Endodermal cell (in vitro differentiated cells): ENCODE data around the gene TMIGD1. TPM values are rescaled to one million over a fixed set of nuclear protein-coding genes. Genes with fewer than 3 reads are reported as not detected.

Experiments
- DNase-seq: peaks from one replicate; pipeline ENCODE4 v3.0.0-alpha.2; 2017
- H3K27ac ChIP-seq: 2 replicates; pipeline ENCODE4 v1.5.1; 2013; ENCODE audit warnings: mild to moderate bottlenecking, low read depth, low read length, moderate library complexity
- H3K27me3 ChIP-seq: 2 replicates; pipeline ENCODE4 v1.6.1; 2013; ENCODE audit warnings: mild to moderate bottlenecking, low read length, moderate library complexity; ENCODE audit not compliant: insufficient read depth, control insufficient read depth, poor library complexity, severe bottlenecking
- H3K36me3 ChIP-seq: 2 replicates; pipeline ENCODE4 v1.7.0; 2013; ENCODE audit warnings: mild to moderate bottlenecking, low read length, moderate library complexity; ENCODE audit not compliant: control insufficient read depth, insufficient read depth
- H3K4me1 ChIP-seq: one replicate; pipeline ENCODE4 v1.7.0; 2013; ENCODE audit warnings: low read length; ENCODE audit not compliant: control insufficient read depth, insufficient read depth
- H3K4me3 ChIP-seq: 2 replicates; pipeline ENCODE4 v1.5.1; 2013; ENCODE audit warnings: mild to moderate bottlenecking, low read length, moderate library complexity
- H3K9ac ChIP-seq: 2 replicates; pipeline ENCODE4 v1.6.1; 2013; ENCODE audit warnings: mild to moderate bottlenecking, low read length, moderate library complexity; ENCODE audit not compliant: poor library complexity, severe bottlenecking; ENCODE audit errors: extremely low read depth
- H3K9me3 ChIP-seq: 2 replicates; pipeline ENCODE4 v1.6.1; 2013; ENCODE audit warnings: mild to moderate bottlenecking, low read length, moderate library complexity; ENCODE audit not compliant: control insufficient read depth
- H3K27ac Mint-ChIP-seq: 2 replicates; pipeline ENCODE4 v1.8.0; 2020; ENCODE audit warnings: mixed read lengths
- H3K27me3 Mint-ChIP-seq: 2 replicates; pipeline ENCODE4 v1.8.0; 2021; ENCODE audit warnings: mild to moderate bottlenecking, mixed read lengths; ENCODE audit not compliant: insufficient read depth
- H3K36me3 Mint-ChIP-seq: 2 replicates; pipeline ENCODE4 v1.8.0; 2020; ENCODE audit warnings: low read depth, mixed read lengths
- H3K4me1 Mint-ChIP-seq: 2 replicates; pipeline ENCODE4 v1.8.0; 2020; ENCODE audit warnings: mixed read lengths
- H3K4me3 Mint-ChIP-seq: 2 replicates; pipeline ENCODE4 v1.8.0; 2020; ENCODE audit warnings: mild to moderate bottlenecking, moderate library complexity, mixed read lengths
- H3K9me3 Mint-ChIP-seq: 2 replicates; pipeline ENCODE4 v1.8.0; 2020; ENCODE audit warnings: mild to moderate bottlenecking, mixed read lengths
- WGBS, 2 experiments: methylation state at CpG; one replicate each; pipeline versions ENCODE4 v1.1.5 to v1.1.7; 2013; ENCODE audit warnings: missing lambda C conversion rate in 2 of 2, mixed read lengths in 1 of 2; ENCODE audit not compliant: insufficient coverage in 1 of 2, insufficient read length in 1 of 2; 5-methylcytosine and 5-hydroxymethylcytosine counted together
- total RNA-seq, 2 donors: library from RNA; stranded (reverse); fragmentation: NEBNext Ultra II Directional in 1 of 2; extraction: Animal tissue kit (Norgen Biotek cat#: 25700) in 1 of 2; gene quantifications; 2 replicates in 1 of 2; 3 replicates in 1 of 2; pipeline ENCODE4 v1.2.1, GENCODE V29; 2021
- TF ChIP-seq, protein P1 (sequence below): fragments of 200-600 bp; sonication (generic); conservative IDR thresholded peaks from 2 replicates; pipeline ENCODE4 v1.5.0; 2021; ENCODE audit warnings: antibody characterized with exemption, mild to moderate bottlenecking

Gene TMIGD1
- total RNA-seq, 2 donors from 2014 or later: not detected

- H3K9me3 ChIP-seq: no peaks in the 10 kb centered on the region
- H3K27ac ChIP-seq: peak within 1 kb of the TSS; percentile 34
- WGBS, 2 experiments: 0% methylated on average over 41 to 89 of the region's 89 CpGs
These were observed 42.1 kb downstream of the TMIGD1 start, which contains the start of gene BLMH for GRCh38 chr17:30291543-30292285. BLMH (minus strand) TSS chr17:30291944; CDS start chr17:30291819, 125 bp downstream.

DNA sequence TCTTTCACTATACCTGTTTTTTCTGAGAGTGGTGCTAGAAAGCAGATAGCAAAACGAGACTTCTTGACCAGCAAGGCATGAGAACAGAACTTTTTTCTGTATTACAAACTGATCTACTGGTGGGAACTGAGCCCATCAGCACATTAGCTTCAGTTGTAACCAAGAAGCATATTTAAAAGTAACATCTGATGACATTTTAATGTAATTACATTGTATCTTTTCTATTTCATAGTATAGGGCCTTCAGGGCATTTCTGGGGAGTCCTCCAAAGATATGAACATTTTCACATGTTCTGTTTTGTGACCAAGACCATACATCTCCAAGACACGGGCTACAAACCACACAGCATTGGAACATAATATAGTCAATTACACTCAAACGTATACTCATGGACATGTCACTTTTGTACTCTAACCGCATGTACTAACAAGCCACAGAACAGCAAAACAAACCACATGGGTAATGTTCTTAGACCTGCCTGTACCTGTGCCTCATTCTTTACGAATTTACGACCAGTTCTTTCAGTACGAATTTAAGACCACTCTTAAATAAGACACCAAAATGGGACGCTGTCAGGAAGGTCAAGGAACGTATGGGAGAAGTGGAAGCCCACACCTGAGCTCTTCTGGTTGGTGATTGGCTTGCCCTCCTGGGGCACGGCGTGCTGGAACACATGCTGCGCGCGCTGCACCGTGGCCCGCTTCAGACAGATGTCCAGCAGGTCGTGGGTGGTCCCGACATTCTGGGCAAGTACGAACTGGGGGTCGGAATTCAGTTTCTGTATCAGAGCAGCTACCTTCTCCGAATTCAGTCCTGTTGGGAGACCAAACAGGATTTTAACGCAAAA is 42.9 kb downstream of the TMIGD1 start:
- Histone ChIP-seq H3K4me3 (peak overlapping the region; percentile 91), H3K4me1 (peaks cover 4% of the 10 kb centered on the region), H3K9ac (peak overlapping the region; percentile 73), H3K9me3 (no peaks in the 10 kb centered on the region), H3K27me3 (peaks cover 6% of the 10 kb centered on the region), H3K27ac (peak overlapping the region; percentile 34), H3K36me3 (peaks cover 36% of the 10 kb centered on the region)
- 10 to 11% methylated on average over 18 to 22 of the region's 22 CpGs for WGBS, 2 experiments
- Mint-ChIP-seq H3K27me3 (peaks cover 5% of the 10 kb centered on the region), H3K27ac (peak overlapping the region; percentile 94), H3K9me3 (no peaks in the 10 kb centered on the region), H3K4me3 (peak overlapping the region; percentile 90), H3K4me1 (peaks cover 11% of the 10 kb centered on the region), H3K36me3 (peaks cover 24% of the 10 kb centered on the region)
- peak; percentile 85 for DNase-seq
- TF ChIP-seq, protein P1, sequence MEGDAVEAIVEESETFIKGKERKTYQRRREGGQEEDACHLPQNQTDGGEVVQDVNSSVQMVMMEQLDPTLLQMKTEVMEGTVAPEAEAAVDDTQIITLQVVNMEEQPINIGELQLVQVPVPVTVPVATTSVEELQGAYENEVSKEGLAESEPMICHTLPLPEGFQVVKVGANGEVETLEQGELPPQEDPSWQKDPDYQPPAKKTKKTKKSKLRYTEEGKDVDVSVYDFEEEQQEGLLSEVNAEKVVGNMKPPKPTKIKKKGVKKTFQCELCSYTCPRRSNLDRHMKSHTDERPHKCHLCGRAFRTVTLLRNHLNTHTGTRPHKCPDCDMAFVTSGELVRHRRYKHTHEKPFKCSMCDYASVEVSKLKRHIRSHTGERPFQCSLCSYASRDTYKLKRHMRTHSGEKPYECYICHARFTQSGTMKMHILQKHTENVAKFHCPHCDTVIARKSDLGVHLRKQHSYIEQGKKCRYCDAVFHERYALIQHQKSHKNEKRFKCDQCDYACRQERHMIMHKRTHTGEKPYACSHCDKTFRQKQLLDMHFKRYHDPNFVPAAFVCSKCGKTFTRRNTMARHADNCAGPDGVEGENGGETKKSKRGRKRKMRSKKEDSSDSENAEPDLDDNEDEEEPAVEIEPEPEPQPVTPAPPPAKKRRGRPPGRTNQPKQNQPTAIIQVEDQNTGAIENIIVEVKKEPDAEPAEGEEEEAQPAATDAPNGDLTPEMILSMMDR: no peak

More at GRCh38 chr17:30291543-30292285, 42.1 kb downstream of the TMIGD1 start, which contains the start of gene BLMH:
- H3K4me3 Mint-ChIP-seq: peak within 1 kb of the TSS; percentile 90
- H3K27me3 Mint-ChIP-seq: peaks cover 5% of the 10 kb centered on the region
- DNase-seq: peak; percentile 92
- Histone ChIP-seq H3K36me3 (peaks cover 28% of the 10 kb centered on the region), H3K4me1 (peaks cover 4% of the 10 kb centered on the region), H3K9ac (peak within 1 kb of the TSS; percentile 73), H3K4me3 (peak within 1 kb of the TSS; percentile 91), H3K27me3 (peaks cover 6% of the 10 kb centered on the region)
- TF ChIP-seq, protein P1: no peak
- H3K4me1 Mint-ChIP-seq: peaks cover 11% of the 10 kb centered on the region
- peaks cover 18% of the 10 kb centered on the region for H3K36me3 Mint-ChIP-seq
- H3K27ac Mint-ChIP-seq: peak within 1 kb of the TSS; percentile 94
- H3K9me3 Mint-ChIP-seq: no peaks in the 10 kb centered on the region

DNA sequence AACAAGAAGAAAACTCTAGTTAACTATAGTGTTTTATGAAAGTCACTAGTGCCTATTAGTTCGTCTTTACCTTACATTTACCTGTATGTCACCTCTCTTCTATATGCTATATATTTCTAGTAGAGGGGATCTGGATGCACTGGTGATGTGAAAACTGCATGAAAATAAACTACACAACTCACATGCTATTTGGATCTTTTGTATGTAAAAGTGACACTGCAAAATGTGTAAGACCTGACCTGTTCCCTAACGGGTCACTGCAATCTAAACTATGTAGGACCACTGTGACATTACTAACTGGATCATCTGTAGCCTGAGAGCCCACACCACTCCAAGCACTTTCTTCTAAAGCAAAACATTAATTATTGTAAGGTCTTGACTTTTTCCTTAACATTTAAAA is 43.8 kb downstream of the TMIGD1 start:
- Histone ChIP-seq H3K9me3 (no peaks in the 10 kb centered on the region), H3K4me1 (peaks cover 4% of the 10 kb centered on the region), H3K36me3 (peaks cover 44% of the 10 kb centered on the region), H3K4me3 (peak overlapping the region; percentile 91), H3K27ac (no peak overlapping the region), H3K9ac (no peak overlapping the region), H3K27me3 (peaks cover 6% of the 10 kb centered on the region)
- peaks cover 5% of the 10 kb centered on the region for H3K27me3 Mint-ChIP-seq
- no peak overlapping the region for H3K27ac Mint-ChIP-seq
- peak overlapping the region; percentile 90 for H3K4me3 Mint-ChIP-seq
- H3K9me3 Mint-ChIP-seq: no peaks in the 10 kb centered on the region
- DNase-seq: no peak
- TF ChIP-seq, protein P1: no peak
- H3K4me1 Mint-ChIP-seq: peaks cover 11% of the 10 kb centered on the region
- H3K36me3 Mint-ChIP-seq: peaks cover 31% of the 10 kb centered on the region
- 89% methylated on average over 2 of the region's 2 CpGs; no CpG with 5 or more reads in 1 of the 2 experiments for WGBS, 2 experiments
